22Rv1 (cell line): ENCODE measurements around the gene ATP5F1A.

ENCODE experiments used
- ZFX ChIP-seq: fragments of 450-650 bp; IDR thresholded peaks from 2 replicates; pipeline ENCODE4 v1.6.1; 2017; ENCODE audit warnings: antibody characterized with exemption, borderline replicate concordance
- TF ChIP-seq, protein P1 (sequence below): fragments of 450-650 bp; IDR thresholded peaks from 2 replicates; pipeline ENCODE4 v1.5.1; 2017; ENCODE audit warnings: mild to moderate bottlenecking

DNA sequence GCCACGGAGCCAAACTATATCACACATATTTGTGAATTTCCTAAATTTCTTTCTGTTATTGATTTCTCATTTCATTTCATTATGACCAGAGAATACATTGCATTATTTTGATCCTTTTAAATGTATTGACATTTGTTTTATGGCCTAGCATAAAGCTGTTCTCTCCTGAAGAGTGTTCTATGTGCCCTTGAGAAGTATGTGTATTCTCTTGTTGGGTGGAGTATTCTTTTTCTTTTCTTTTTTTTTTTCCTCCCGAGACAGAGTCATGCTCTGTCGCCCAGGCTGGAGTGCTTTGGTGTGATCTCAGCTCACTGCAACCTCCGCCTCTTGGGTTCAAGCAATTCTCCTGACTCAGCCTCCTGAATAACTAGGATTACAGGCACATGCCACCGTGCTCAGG is 11.3 kb upstream of the ATP5F1A start:
- TF ChIP-seq, protein P1, sequence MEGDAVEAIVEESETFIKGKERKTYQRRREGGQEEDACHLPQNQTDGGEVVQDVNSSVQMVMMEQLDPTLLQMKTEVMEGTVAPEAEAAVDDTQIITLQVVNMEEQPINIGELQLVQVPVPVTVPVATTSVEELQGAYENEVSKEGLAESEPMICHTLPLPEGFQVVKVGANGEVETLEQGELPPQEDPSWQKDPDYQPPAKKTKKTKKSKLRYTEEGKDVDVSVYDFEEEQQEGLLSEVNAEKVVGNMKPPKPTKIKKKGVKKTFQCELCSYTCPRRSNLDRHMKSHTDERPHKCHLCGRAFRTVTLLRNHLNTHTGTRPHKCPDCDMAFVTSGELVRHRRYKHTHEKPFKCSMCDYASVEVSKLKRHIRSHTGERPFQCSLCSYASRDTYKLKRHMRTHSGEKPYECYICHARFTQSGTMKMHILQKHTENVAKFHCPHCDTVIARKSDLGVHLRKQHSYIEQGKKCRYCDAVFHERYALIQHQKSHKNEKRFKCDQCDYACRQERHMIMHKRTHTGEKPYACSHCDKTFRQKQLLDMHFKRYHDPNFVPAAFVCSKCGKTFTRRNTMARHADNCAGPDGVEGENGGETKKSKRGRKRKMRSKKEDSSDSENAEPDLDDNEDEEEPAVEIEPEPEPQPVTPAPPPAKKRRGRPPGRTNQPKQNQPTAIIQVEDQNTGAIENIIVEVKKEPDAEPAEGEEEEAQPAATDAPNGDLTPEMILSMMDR, result no peak
- TF ChIP-seq ZFX, result no peak
